GM12875 (cell line): ENCODE results near the gene TTLL3.
A peak's percentile ranks its signal among the peaks of the same experiment; 100 is the strongest.

ENCODE experiments used
- H3K4me3 ChIP-seq: one replicate; pipeline ENCODE4 v1.5.1; 2011; ENCODE audit warnings: low read depth, low read length, control low read depth
- CTCF ChIP-seq: IDR thresholded peaks from 2 replicates; pipeline ENCODE4 v1.5.1; 2011; ENCODE audit warnings: low read depth, mild to moderate bottlenecking, control low read depth, inconsistent platforms, low read length, moderate library complexity, borderline replicate concordance; ENCODE audit not compliant: insufficient read depth

The TTLL3 gene

GRCh38 chr3:9817436-9817835, 7.4 kb downstream of the TTLL3 start:
- no peak overlapping the region for H3K4me3 ChIP-seq
- TF ChIP-seq CTCF, result no peak

- no peak overlapping the region for H3K4me3 ChIP-seq
- no peak for TF ChIP-seq CTCF
These were observed 8.7 kb downstream of the TTLL3 start for GRCh38 chr3:9818666-9819335.

GRCh38 chr3:9820543-9820942, 10.5 kb downstream of the TTLL3 start:
- TF ChIP-seq CTCF, result no peak
- no peak overlapping the region for H3K4me3 ChIP-seq

- no peak overlapping the region for H3K4me3 ChIP-seq
- 0 out of 2 replicates have a peak, but pooled peaks have one; percentile 10 for TF ChIP-seq CTCF
These were observed 10.9 kb downstream of the TTLL3 start for GRCh38 chr3:9820946-9821345.

GRCh38 chr3:9825451-9826040, 15.5 kb downstream of the TTLL3 start:
- H3K4me3 ChIP-seq, result no peak overlapping the region
- TF ChIP-seq CTCF, result no peak

GRCh38 chr3:9826815-9827573, 16.9 kb downstream of the TTLL3 start:
- H3K4me3 ChIP-seq, result no peak overlapping the region
- peak; percentile 32 for TF ChIP-seq CTCF
